Measurements from ENCODE around the gene TAF1.

GRCh38 chrX:71453056-71453455 is 86.9 kb downstream of the TAF1 start:
- no peak for TF ChIP-seq EZH2 (IDR thresholded peaks at IDR 0.05; ENCODE audit: low read length)
- TF ChIP-seq CTCF (optimal IDR thresholded peaks at IDR 0.05 in 1 of 3, IDR thresholded peaks at IDR 0.05 in 1 of 3, conservative IDR thresholded peaks at IDR 0.05 in 1 of 3; ENCODE audit: extremely low read depth in 1 of 3, insufficient read depth in 2 of 3, low read length in 3 of 3), result no peak
